CD4-positive, alpha-beta T cell treated with Interleukin-21 for 1 hour (primary cell): Measurements from ENCODE around the gene CEMP1.

ENCODE experiments used
- DNase-seq: peaks from one replicate; pipeline ENCODE4 v3.0.0-alpha.2; 2020

Gene CEMP1

GRCh38 chr16:2483939-2484897, 47.0 kb downstream of the CEMP1 start:
- no peak for DNase-seq

- no peak for DNase-seq
Measured at GRCh38 chr16:2482708-2483534, 48.3 kb downstream of the CEMP1 start.

GRCh38 chr16:2482249-2482648, 49.0 kb downstream of the CEMP1 start:
- no peak for DNase-seq

- DNase-seq = no peak
Measured at GRCh38 chr16:2481676-2482075, 49.5 kb downstream of the CEMP1 start.

GRCh38 chr16:2480948-2481347, 50.3 kb downstream of the CEMP1 start:
- no peak for DNase-seq
